H1 (cell line): ENCODE results near the gene S100A16. TPM values are rescaled to one million over a fixed set of nuclear protein-coding genes. Genes with fewer than 3 reads are reported as not detected.

Experiments
- CTCF ChIA-PET: fragments of 300-600 bp; sonication (Branson Sonifier 250); formaldehyde crosslinking; loops from one replicate; lab custom pipeline; 2021; ENCODE audit not compliant: partially characterized antibody; lab: Charles Lee
- POLR2A ChIA-PET: fragments of 300-600 bp; sonication (Branson Sonifier 250); formaldehyde crosslinking; loops from one replicate; lab custom pipeline; 2021; ENCODE audit warnings: inconsistent platforms; ENCODE audit not compliant: partially characterized antibody; lab: Charles Lee
- DNase-seq, 2 experiments: peaks; one replicate each; pipeline versions ENCODE4 v3.0.0 to v3.0.0-alpha.2; 2010 to 2022; ENCODE audit warnings: low spot score in 2 of 2, low read depth in 1 of 2, mixed read lengths in 1 of 2
- FAIRE-seq: peaks from 2 replicates; lab custom pipeline; 2011; peaks lifted over from hg19 to GRCh38; lab: Jason Lieb, UNC
- H2AFZ ChIP-seq: 2 replicates; pipeline ENCODE4 v1.8.1; 2012; ENCODE audit warnings: low read length, inconsistent platforms
- H2AK5ac ChIP-seq: 2 replicates; pipeline ENCODE4 v1.6.1; 2013; ENCODE audit warnings: low read depth, low read length
- H2BK120ac ChIP-seq: replicated peaks from 2 replicates; pipeline ENCODE3; 2013; ENCODE audit warnings: low read depth, low read length, inconsistent platforms
- H2BK12ac ChIP-seq: 2 replicates; pipeline ENCODE4 v1.6.1; 2013; ENCODE audit warnings: low read depth, low read length
- H2BK15ac ChIP-seq: 2 replicates; pipeline ENCODE4 v1.6.1; 2013; ENCODE audit warnings: low read length
- H2BK20ac ChIP-seq: 2 replicates; pipeline ENCODE4 v1.6.1; 2013; ENCODE audit warnings: low read length
- H2BK5ac ChIP-seq: 2 replicates; pipeline ENCODE4 v1.6.1; 2013; ENCODE audit warnings: low read depth, low read length
- H3K14ac ChIP-seq: 2 replicates; pipeline ENCODE4 v1.6.1; 2013; ENCODE audit warnings: inconsistent platforms; ENCODE audit not compliant: insufficient read length
- H3K18ac ChIP-seq: 2 replicates; pipeline ENCODE4 v1.6.1; 2013; ENCODE audit warnings: low read length; ENCODE audit errors: extremely low read depth
- H3K23ac ChIP-seq: 2 replicates; pipeline ENCODE4 v1.6.1; 2013; ENCODE audit warnings: inconsistent platforms; ENCODE audit not compliant: insufficient read length
- H3K23me2 ChIP-seq: 2 replicates; pipeline ENCODE4 v1.6.1; 2013; ENCODE audit warnings: low read depth, low read length
- H3K27ac ChIP-seq: 2 replicates; pipeline ENCODE4 v1.6.1; 2011; ENCODE audit warnings: low read depth, low read length, inconsistent platforms
- H3K27me3 ChIP-seq, 4 experiments: replicated peaks in 1 of 4; 1 replicate in 1 of 4; 2 replicates in 3 of 4; pipeline versions ENCODE4 v1.6.1 to v1.8.1; 2011 to 2013; ENCODE audit warnings: low read length in 3 of 4, mild to moderate bottlenecking in 3 of 4, inconsistent platforms in 2 of 4, mixed read lengths in 2 of 4, moderate library complexity in 1 of 4; ENCODE audit not compliant: control insufficient read depth in 3 of 4, insufficient read depth in 3 of 4; ENCODE audit errors: extremely low read depth in 1 of 4
- H3K36me3 ChIP-seq, 4 experiments: 2 replicates each; pipeline versions ENCODE4 v1.6.1 to v1.8.1; 2011 to 2013; ENCODE audit warnings: mild to moderate bottlenecking in 4 of 4, low read length in 3 of 4, moderate library complexity in 2 of 4, control low read depth in 1 of 4, inconsistent platforms in 1 of 4; ENCODE audit not compliant: insufficient read depth in 4 of 4, control insufficient read depth in 2 of 4
- H3K4ac ChIP-seq: replicated peaks from 2 replicates; pipeline ENCODE3; 2013; ENCODE audit warnings: low read length, low read depth, mixed read lengths, inconsistent platforms; ENCODE audit not compliant: insufficient read length
- H3K4me1 ChIP-seq, 4 experiments: replicated peaks in 1 of 4; 1 replicate in 1 of 4; 2 replicates in 3 of 4; pipeline versions ENCODE4 v1.6.1 to v1.8.1; 2011 to 2013; ENCODE audit warnings: low read length in 3 of 4, inconsistent platforms in 2 of 4, mixed read lengths in 1 of 4; ENCODE audit not compliant: insufficient read depth in 4 of 4, control insufficient read depth in 3 of 4
- H3K4me2 ChIP-seq, 2 experiments: 2 replicates each; pipeline versions ENCODE4 v1.6.1 to v1.8.1; 2011 to 2013; ENCODE audit warnings: low read depth in 2 of 2, low read length in 2 of 2, control low read depth in 1 of 2, inconsistent platforms in 1 of 2, mild to moderate bottlenecking in 1 of 2; ENCODE audit not compliant: insufficient read depth in 1 of 2
- H3K4me3 ChIP-seq, 4 experiments: fragments of 200-600, 300-600 bp in 1 of 4; sonication (generic), shearing (Covaris generic), sonication (Bioruptor Twin) in 1 of 4; 2 replicates each; pipeline versions ENCODE4 v1.5.1 to v1.8.1; 2011 to 2016; ENCODE audit warnings: low read length in 4 of 4, low read depth in 3 of 4, control low read depth in 2 of 4, inconsistent platforms in 2 of 4, mild to moderate bottlenecking in 2 of 4, mixed read lengths in 1 of 4, moderate library complexity in 1 of 4; ENCODE audit not compliant: insufficient read depth in 2 of 4; ENCODE audit errors: extremely low read depth in 1 of 4
- H3K56ac ChIP-seq: replicated peaks from 2 replicates; pipeline ENCODE3; 2013; ENCODE audit warnings: low read depth, mild to moderate bottlenecking, mixed read lengths, low read length, inconsistent platforms; ENCODE audit not compliant: insufficient read length
- H3K79me1 ChIP-seq: 2 replicates; pipeline ENCODE4 v1.6.1; 2013; ENCODE audit warnings: low read depth, low read length, control low read depth
- H3K79me2 ChIP-seq, 2 experiments: 2 replicates each; pipeline versions ENCODE4 v1.6.1 to v1.8.1; 2012 to 2013; ENCODE audit warnings: low read length in 2 of 2, mild to moderate bottlenecking in 2 of 2, inconsistent platforms in 1 of 2; ENCODE audit not compliant: insufficient read depth in 2 of 2, control insufficient read depth in 1 of 2
- H3K9ac ChIP-seq, 4 experiments: replicated peaks in 1 of 4; 1 replicate in 1 of 4; 2 replicates in 3 of 4; pipeline versions ENCODE4 v1.6.1 to v1.8.1; 2011 to 2013; ENCODE audit warnings: low read depth in 3 of 4, low read length in 3 of 4, control low read depth in 2 of 4, mild to moderate bottlenecking in 2 of 4, moderate library complexity in 2 of 4, inconsistent platforms in 1 of 4; ENCODE audit errors: extremely low read depth in 1 of 4
- H3K9me3 ChIP-seq, 2 experiments: 2 replicates each; pipeline versions ENCODE4 v1.6.1 to v1.8.1; 2012 to 2013; ENCODE audit warnings: mild to moderate bottlenecking in 2 of 2, moderate library complexity in 2 of 2, control low read depth in 1 of 2, inconsistent platforms in 1 of 2, low read depth in 1 of 2, low read length in 1 of 2, mixed read lengths in 1 of 2; ENCODE audit not compliant: insufficient read depth in 2 of 2
- H4K20me1 ChIP-seq, 2 experiments: replicated peaks in 1 of 2; 2 replicates each; pipeline versions ENCODE3 to v1.8.1; 2011 to 2013; ENCODE audit warnings: inconsistent platforms in 2 of 2, low read length in 2 of 2, mild to moderate bottlenecking in 1 of 2; ENCODE audit not compliant: insufficient read depth in 2 of 2, control insufficient read depth in 1 of 2
- H4K5ac ChIP-seq: 2 replicates; pipeline ENCODE4 v1.6.1; 2013; ENCODE audit warnings: low read length, low read depth, mixed read lengths, inconsistent platforms; ENCODE audit not compliant: insufficient read length
- H4K8ac ChIP-seq: 2 replicates; pipeline ENCODE4 v1.8.0; 2013; ENCODE audit warnings: mild to moderate bottlenecking, moderate library complexity, low read length, inconsistent platforms; ENCODE audit not compliant: insufficient read depth; ENCODE audit errors: extremely low read depth
- H4K91ac ChIP-seq: replicated peaks from 2 replicates; pipeline ENCODE3; 2013; ENCODE audit warnings: low read length, mixed read lengths, inconsistent platforms; ENCODE audit not compliant: insufficient read length
- CEBPB ChIP-seq: IDR thresholded peaks from 2 replicates; pipeline ENCODE4 v1.6.1; 2012; ENCODE audit warnings: low read depth, low read length
- E2F6 ChIP-seq: IDR thresholded peaks from 2 replicates; pipeline ENCODE4 v1.6.1; 2012; ENCODE audit warnings: inconsistent platforms
- EP300 ChIP-seq, 2 experiments: IDR thresholded peaks; 1 replicate in 1 of 2; 2 replicates in 1 of 2; pipeline ENCODE4 v1.6.1; 2011 to 2012; ENCODE audit warnings: low read depth in 2 of 2, low read length in 2 of 2, mild to moderate bottlenecking in 2 of 2, borderline replicate concordance in 1 of 2, inconsistent platforms in 1 of 2, moderate library complexity in 1 of 2
- HDAC6 ChIP-seq: IDR thresholded peaks from one replicate; pipeline ENCODE4 v1.7.1; 2012; ENCODE audit warnings: low read depth, mild to moderate bottlenecking, inconsistent platforms, low read length, moderate library complexity
- KDM1A ChIP-seq: fragments of 200-600, 300-600 bp; sonication (generic); IDR thresholded peaks from 2 replicates; pipeline ENCODE4 v1.7.1; 2016; ENCODE audit warnings: mild to moderate bottlenecking, low read length, borderline replicate concordance
- PHF8 ChIP-seq: fragments of 200-600 bp; sonication (generic); conservative IDR thresholded peaks from 2 replicates; pipeline ENCODE4 v1.7.1; 2012; ENCODE audit warnings: low read depth, mild to moderate bottlenecking, inconsistent platforms, low read length, moderate library complexity
- POLR2AphosphoS5 ChIP-seq: IDR thresholded peaks from 2 replicates; pipeline ENCODE4 v1.6.1; 2011; ENCODE audit warnings: low read depth, low read length
- RXRA ChIP-seq: IDR thresholded peaks from 2 replicates; pipeline ENCODE4 v1.6.1; 2011; ENCODE audit warnings: low read depth, mild to moderate bottlenecking, low read length, moderate library complexity; ENCODE audit not compliant: insufficient read depth
- SIN3A ChIP-seq, 2 experiments: IDR thresholded peaks in 1 of 2; conservative IDR thresholded peaks in 1 of 2; 2 replicates each; pipeline ENCODE4 v1.6.1; 2011 to 2012; ENCODE audit warnings: low read length in 2 of 2, improper control_type of control experiment in 1 of 2, low read depth in 1 of 2, mild to moderate bottlenecking in 1 of 2
- SIRT6 ChIP-seq: IDR thresholded peaks from one replicate; pipeline ENCODE4 v1.7.1; 2012; ENCODE audit warnings: low read length, inconsistent platforms
- WGBS, 2 experiments: shearing (Covaris generic) in 1 of 2; methylation state at CpG; one replicate each; pipeline versions ENCODE4 v1.1.6 to v1.1.7; 2013 to 2015; ENCODE audit warnings: low lambda C conversion rate in 2 of 2, mixed read lengths in 2 of 2, inconsistent platforms in 1 of 2, low coverage in 1 of 2, missing lambda C conversion rate in 1 of 2; ENCODE audit not compliant: insufficient replicate concordance in 2 of 2, insufficient coverage in 1 of 2, insufficient read length in 1 of 2; ENCODE audit errors: extremely low coverage in 1 of 2, missing lambda C conversion rate in 1 of 2; 5-methylcytosine and 5-hydroxymethylcytosine counted together
- polyA plus RNA-seq, 7 experiments: library from polyadenylated mRNA; depleted of rRNA in 3 of 7; stranded (reverse) in 5 of 7; unstranded in 2 of 7; fragments of >200 nt in 5 of 7; fragments of 200-250 nt in 2 of 7; gene quantifications; 1 replicate in 5 of 7; 2 replicates in 1 of 7; 4 replicates in 1 of 7; pipeline versions ENCODE4 v1.2.1 to v1.2.3, GENCODE V29; 2011 to 2013; ENCODE audit warnings: missing spikeins in 2 of 7, mixed read lengths in 2 of 7
- total RNA-seq: library from RNA; stranded (reverse); fragmentation: NEBNext Ultra II Directional; extraction: Animal tissue kit (Norgen Biotek cat#: 25700); gene quantifications from 2 replicates; pipeline ENCODE4 v1.2.1, GENCODE V29; 2021
- TF ChIP-seq, protein P1 (sequence below): IDR thresholded peaks from 2 replicates; pipeline ENCODE4 v1.6.1; 2011; ENCODE audit warnings: low read depth, mild to moderate bottlenecking, low read length; ENCODE audit not compliant: insufficient read depth

S100A16 gene
- total and polyA plus RNA-seq, 2 of the 8 experiments (the other 6 are each of a cell fraction or from before 2014, with no cell fraction given), result 14.9 to 61.4 TPM

- no peak for FAIRE-seq
- CTCF ChIA-PET, result interaction anchor here (0.5 to 10.2 kb wide), 24 partner anchors 10 to 357 kb away, joined by 3 to 115 read pairs (median 6); partner anchors contain the start of genes S100A14, S100A16, S100A4 and S100A6
- H2AK5ac ChIP-seq, result no peak overlapping the region
- H3K23ac ChIP-seq, result no peak overlapping the region
- no peak overlapping the region for H2BK5ac ChIP-seq
- no peak overlapping the region for H3K4ac ChIP-seq
- H3K56ac ChIP-seq, result no peak overlapping the region
- H3K4me2 ChIP-seq, result no peak overlapping the region
- no peaks in the 10 kb centered on the region for H3K79me2 ChIP-seq
- H3K27ac ChIP-seq, result no peak overlapping the region
- no peaks in the 10 kb centered on the region for H3K79me1 ChIP-seq
- POLR2A ChIA-PET, result interaction anchor here (0.6 to 15.6 kb wide), 8 partner anchors 10 to 361 kb away, joined by 3 to 261 read pairs (median 4); partner anchors contain the start of genes RPS27, S100A14, S100A16 and S100A6
- no peak overlapping the region for H2AFZ ChIP-seq
- H3K36me3 ChIP-seq, result peaks cover 0 to 4% (median 1%) of the 10 kb centered on the region in 4 experiments; a peak in 3 of 8 replicates
- H4K8ac ChIP-seq, result no peak overlapping the region
- peaks cover 7% of the 10 kb centered on the region for H3K23me2 ChIP-seq
- no peak overlapping the region for H3K14ac ChIP-seq
- H3K4me3 ChIP-seq, result no peak overlapping the region
- no peak overlapping the region for H2BK120ac ChIP-seq
- no peak overlapping the region for H2BK20ac ChIP-seq
- DNase-seq, result no peak
- no peak overlapping the region for H2BK15ac ChIP-seq
- H4K91ac ChIP-seq, result no peak overlapping the region
- H2BK12ac ChIP-seq, result 0 out of 2 replicates have a peak overlapping the region, but pooled peaks have one; percentile 17
- no peaks in the 10 kb centered on the region for H3K27me3 ChIP-seq
- WGBS, 2 experiments, result 79% methylated on average over 4 of the region's 5 CpGs; no CpG with 5 or more reads in 1 of the 2 experiments
- TF ChIP-seq EP300 (IDR thresholded peaks at IDR 0.05; ENCODE audit: borderline replicate concordance in 1 of 2, low read depth in 2 of 2, low read length in 2 of 2), result no peak
- no peak for TF ChIP-seq RXRA
- TF ChIP-seq KDM1A, result no peak
- no peak for TF ChIP-seq PHF8
- TF ChIP-seq CEBPB, result no peak
- TF ChIP-seq HDAC6, result no peak
- no peak for TF ChIP-seq E2F6
- no peak for TF ChIP-seq POLR2AphosphoS5
- no peak for TF ChIP-seq SIN3A (conservative IDR thresholded peaks at IDR 0.05 in 1 of 2, IDR thresholded peaks at IDR 0.05 in 1 of 2; ENCODE audit: low read depth in 1 of 2, low read length in 2 of 2)
- no peak for TF ChIP-seq SIRT6
- TF ChIP-seq, protein P1, sequence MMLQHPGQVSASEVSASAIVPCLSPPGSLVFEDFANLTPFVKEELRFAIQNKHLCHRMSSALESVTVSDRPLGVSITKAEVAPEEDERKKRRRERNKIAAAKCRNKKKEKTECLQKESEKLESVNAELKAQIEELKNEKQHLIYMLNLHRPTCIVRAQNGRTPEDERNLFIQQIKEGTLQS, result no peak
- no peaks in the 10 kb centered on the region for H4K20me1 ChIP-seq
- no peak overlapping the region for H3K18ac ChIP-seq
- H3K9ac ChIP-seq, result no peak overlapping the region
- H3K4me1 ChIP-seq, result peaks cover 0 to 16% (median 11%) of the 10 kb centered on the region in 4 experiments; a peak in 6 of 7 replicates
- no peak overlapping the region for H4K5ac ChIP-seq
- H3K9me3 ChIP-seq, result no peaks in the 10 kb centered on the region
Observed at GRCh38 chr1:153629343-153629665, 16.4 kb upstream of the S100A16 start.
